Urothelium cell line (cell line): ENCODE data around the gene SPATA12.

Experiments used
- DNase-seq: peaks from one replicate; pipeline ENCODE4 v3.0.0; 2011; ENCODE audit warnings: low spot score, mixed read lengths
- FAIRE-seq: peaks from 2 replicates; lab custom pipeline; 2011; peaks lifted over from hg19 to GRCh38; lab: Jason Lieb, UNC

SPATA12 gene

GRCh38 chr3:57060089-57060821 is at the start of gene SPATA12:
TSS of gene SPATA12 (plus strand) at chr3:57060664. CDS start at chr3:57073695, 13,031 bp downstream.
- no peak for FAIRE-seq
- DNase-seq, result peak; percentile 98

- DNase-seq (no peak), FAIRE-seq (no peak)
These were observed 49.4 kb upstream of the SPATA12 start for GRCh38 chr3:57011022-57011421.

GRCh38 chr3:57012847-57013246 is 47.6 kb upstream of the SPATA12 start:
- FAIRE-seq (no peak), DNase-seq (no peak)

- FAIRE-seq (no peak), DNase-seq (no peak)
These were observed 45.1 kb upstream of the SPATA12 start for GRCh38 chr3:57015350-57015729.

GRCh38 chr3:57015912-57016311 is 44.6 kb upstream of the SPATA12 start:
- FAIRE-seq (no peak), DNase-seq (no peak)

GRCh38 chr3:57017459-57017845 is 43.0 kb upstream of the SPATA12 start:
- peak; percentile 37 for DNase-seq
- no peak for FAIRE-seq

GRCh38 chr3:57018246-57018645 is 42.2 kb upstream of the SPATA12 start:
- DNase-seq, result no peak
- FAIRE-seq, result no peak

- FAIRE-seq (no peak), DNase-seq (no peak)
These were observed 41.4 kb upstream of the SPATA12 start for GRCh38 chr3:57019057-57019456.

- no peak for DNase-seq
- no peak for FAIRE-seq
These were observed 35.2 kb upstream of the SPATA12 start for GRCh38 chr3:57025237-57025636.

- DNase-seq (no peak), FAIRE-seq (no peak)
These were observed 33.5 kb upstream of the SPATA12 start for GRCh38 chr3:57026944-57027343.

- FAIRE-seq (no peak), DNase-seq (no peak)
These were observed 31.1 kb upstream of the SPATA12 start for GRCh38 chr3:57029383-57029782.

GRCh38 chr3:57029924-57030323 is 30.5 kb upstream of the SPATA12 start:
- no peak for DNase-seq

GRCh38 chr3:57030721-57031120 is 29.7 kb upstream of the SPATA12 start:
- FAIRE-seq, result no peak
- DNase-seq, result no peak

More at GRCh38 chr3:57029924-57030323, 30.5 kb upstream of the SPATA12 start:
- no peak for FAIRE-seq

- DNase-seq (no peak), FAIRE-seq (no peak)
These were observed 28.6 kb upstream of the SPATA12 start for GRCh38 chr3:57031631-57032541.

- DNase-seq (no peak), FAIRE-seq (no peak)
These were observed 23.5 kb upstream of the SPATA12 start for GRCh38 chr3:57036952-57037351.

GRCh38 chr3:57038466-57039164 is 21.8 kb upstream of the SPATA12 start:
- DNase-seq, result no peak
- FAIRE-seq, result no peak

- DNase-seq, result no peak
- no peak for FAIRE-seq
These were observed 18.8 kb upstream of the SPATA12 start for GRCh38 chr3:57041674-57042073.

GRCh38 chr3:57043518-57043917 is 16.9 kb upstream of the SPATA12 start:
- DNase-seq (no peak), FAIRE-seq (no peak)

- no peak for DNase-seq
- FAIRE-seq, result no peak
These were observed 14.2 kb upstream of the SPATA12 start for GRCh38 chr3:57046101-57046765.

- FAIRE-seq, result no peak
- no peak for DNase-seq
These were observed 12.3 kb upstream of the SPATA12 start for GRCh38 chr3:57048052-57048671.
